PC-9 (cell line): ENCODE measurements around the gene UBIAD1. TPM values are rescaled to one million over a fixed set of nuclear protein-coding genes. Genes with fewer than 3 reads are reported as not detected.

Source experiments
- BruUV-seq: library from RNA; stranded (reverse); fragments of 400-500 nt; replicated peaks from 2 replicates; lab custom pipeline; 2021; lab: Mats Ljungman, UMichigan
- CTCF ChIA-PET: fragments of 300-600 bp; sonication (Branson Sonifier 250); formaldehyde crosslinking; loops from one replicate; lab custom pipeline; 2022; ENCODE audit warnings: antibody characterized with exemption; lab: Charles Lee
- POLR2A ChIA-PET: fragments of 300-600 bp; sonication (Branson Sonifier 250); formaldehyde crosslinking; loops from one replicate; lab custom pipeline; 2022; ENCODE audit warnings: antibody characterized with exemption; ENCODE audit not compliant: unreplicated experiment; lab: Charles Lee
- DNase-seq, 2 experiments: peaks; one replicate each; pipeline versions ENCODE4 v3.0.0 to v3.0.0-alpha.2; 2015 to 2022; ENCODE audit warnings: mixed read lengths in 1 of 2
- H2AFZ ChIP-seq: fragments of 200-600 bp; sonication (generic); 2 replicates; pipeline ENCODE4 v1.8.1; 2017; ENCODE audit warnings: antibody characterized with exemption
- H3F3A ChIP-seq: fragments of 200-600 bp; sonication (generic); 2 replicates; pipeline ENCODE4 v1.8.1; 2017; ENCODE audit warnings: antibody characterized with exemption, mild to moderate bottlenecking, low read depth; ENCODE audit not compliant: insufficient read depth
- H3K27ac ChIP-seq: fragments of 200-600 bp; sonication (generic); 2 replicates; pipeline ENCODE4 v1.6.1; 2016; ENCODE audit warnings: mixed run types
- H3K27me3 ChIP-seq: fragments of 200-600 bp; sonication (generic); 2 replicates; pipeline ENCODE4 v1.6.1; 2016; ENCODE audit warnings: low read depth, mixed run types; ENCODE audit not compliant: insufficient read depth
- H3K36me3 ChIP-seq: fragments of 200-600 bp; sonication (generic); 2 replicates; pipeline ENCODE4 v1.6.1; 2016; ENCODE audit warnings: low read depth, mixed run types
- H3K4me1 ChIP-seq: fragments of 200-600 bp; sonication (generic); replicated peaks from 2 replicates; pipeline ENCODE4 v1.6.1; 2016; ENCODE audit warnings: mixed run types; ENCODE audit not compliant: insufficient read depth
- H3K4me2 ChIP-seq: fragments of 200-600 bp; sonication (generic); 2 replicates; pipeline ENCODE4 v1.6.1; 2017; ENCODE audit warnings: mixed run types
- H3K4me3 ChIP-seq: fragments of 200-600 bp; sonication (generic); 2 replicates; pipeline ENCODE4 v1.6.1; 2016; ENCODE audit warnings: mixed run types
- H3K79me2 ChIP-seq: fragments of 200-600 bp; sonication (generic); 2 replicates; pipeline ENCODE4 v1.6.1; 2017; ENCODE audit warnings: low read depth, mixed run types
- H3K9me2 ChIP-seq: fragments of 200-600 bp; sonication (generic); 2 replicates; pipeline ENCODE4 v1.8.1; 2017; ENCODE audit warnings: mild to moderate bottlenecking; ENCODE audit not compliant: insufficient read depth
- H3K9me3 ChIP-seq: fragments of 200-600 bp; sonication (generic); 2 replicates; pipeline ENCODE4 v1.8.1; 2016; ENCODE audit warnings: low read depth; ENCODE audit not compliant: insufficient read depth
- H4K20me1 ChIP-seq: fragments of 200-600 bp; sonication (generic); 2 replicates; pipeline ENCODE4 v1.8.1; 2017; ENCODE audit not compliant: insufficient read depth
- EZH2 ChIP-seq: fragments of 200-600 bp; sonication (generic); IDR thresholded peaks from 2 replicates; pipeline ENCODE4 v1.8.0; 2017; ENCODE audit warnings: antibody characterized with exemption, low read depth
- intact Hi-C: fragments of 100-400 bp; cut with micrococcal nuclease; formaldehyde crosslinking; loops from one replicate; pipeline ENCODE4 v1.10.0; 2022; ENCODE audit not compliant: unreplicated experiment
- total RNA-seq: library from RNA; stranded (reverse); gene quantifications from 2 replicates; pipeline ENCODE4 v1.2.3, GENCODE V29; 2021
- TF ChIP-seq, protein P1 (sequence below): fragments of 200-600 bp; sonication (generic); conservative IDR thresholded peaks from 2 replicates; pipeline ENCODE4 v1.6.1; 2017; ENCODE audit warnings: mixed run types, antibody characterized with exemption, mild to moderate bottlenecking, moderate library complexity

UBIAD1 gene
- total RNA-seq, 1 experiment from 2014 or later = 11.2 TPM

DNA sequence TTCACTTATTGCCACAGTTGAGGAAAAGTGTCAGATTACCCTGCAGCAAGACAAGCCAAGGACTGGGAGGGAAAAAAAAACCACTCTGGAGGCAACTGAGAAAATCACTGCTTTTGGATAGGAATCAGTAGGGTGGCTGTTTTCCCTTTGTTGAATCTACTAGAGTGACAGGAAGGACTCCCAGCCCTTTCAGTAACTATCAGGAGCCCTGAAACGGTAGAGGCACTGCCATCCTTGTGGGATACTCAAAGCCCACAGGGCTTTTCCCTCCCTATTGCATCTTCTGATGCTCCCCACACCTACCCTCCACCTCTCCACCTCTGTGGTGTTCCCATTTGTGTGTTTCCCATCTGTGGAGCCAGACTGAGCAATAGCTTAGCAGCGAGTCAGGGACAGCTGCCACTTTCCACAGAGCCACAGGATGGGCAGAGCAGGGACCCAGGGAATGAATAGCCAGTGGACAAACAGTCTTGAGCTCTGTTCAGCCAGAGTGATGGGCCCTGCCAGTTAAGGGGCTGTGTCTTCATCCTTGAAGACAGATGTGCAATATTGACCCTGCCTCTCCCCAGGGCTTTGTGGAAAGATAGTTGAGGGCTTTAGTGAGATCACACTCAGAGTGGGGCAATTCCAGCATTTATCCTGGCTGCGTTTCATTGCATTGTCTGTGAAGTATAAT lies 13.9 kb downstream of the UBIAD1 start:
- no peaks in the 10 kb centered on the region for H3K9me2 ChIP-seq
- H3K4me3 ChIP-seq = no peak overlapping the region
- BruUV-seq = no TSS peak
- H3K27ac ChIP-seq = no peak overlapping the region
- no peaks in the 10 kb centered on the region for H3K4me1 ChIP-seq
- H3K9me3 ChIP-seq = no peaks in the 10 kb centered on the region
- intact Hi-C loops = loop anchor here (2.0 kb wide), 1 partner anchor 356 kb away; no protein-coding TSS in a partner anchor
- CTCF ChIA-PET = no interaction called here
- H3K27me3 ChIP-seq = no peaks in the 10 kb centered on the region
- TF ChIP-seq EZH2 = no peak
- TF ChIP-seq, protein P1, sequence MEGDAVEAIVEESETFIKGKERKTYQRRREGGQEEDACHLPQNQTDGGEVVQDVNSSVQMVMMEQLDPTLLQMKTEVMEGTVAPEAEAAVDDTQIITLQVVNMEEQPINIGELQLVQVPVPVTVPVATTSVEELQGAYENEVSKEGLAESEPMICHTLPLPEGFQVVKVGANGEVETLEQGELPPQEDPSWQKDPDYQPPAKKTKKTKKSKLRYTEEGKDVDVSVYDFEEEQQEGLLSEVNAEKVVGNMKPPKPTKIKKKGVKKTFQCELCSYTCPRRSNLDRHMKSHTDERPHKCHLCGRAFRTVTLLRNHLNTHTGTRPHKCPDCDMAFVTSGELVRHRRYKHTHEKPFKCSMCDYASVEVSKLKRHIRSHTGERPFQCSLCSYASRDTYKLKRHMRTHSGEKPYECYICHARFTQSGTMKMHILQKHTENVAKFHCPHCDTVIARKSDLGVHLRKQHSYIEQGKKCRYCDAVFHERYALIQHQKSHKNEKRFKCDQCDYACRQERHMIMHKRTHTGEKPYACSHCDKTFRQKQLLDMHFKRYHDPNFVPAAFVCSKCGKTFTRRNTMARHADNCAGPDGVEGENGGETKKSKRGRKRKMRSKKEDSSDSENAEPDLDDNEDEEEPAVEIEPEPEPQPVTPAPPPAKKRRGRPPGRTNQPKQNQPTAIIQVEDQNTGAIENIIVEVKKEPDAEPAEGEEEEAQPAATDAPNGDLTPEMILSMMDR = no peak
- H3K36me3 ChIP-seq = no peaks in the 10 kb centered on the region
- H3F3A ChIP-seq = no peaks in the 10 kb centered on the region
- no peak overlapping the region for H2AFZ ChIP-seq
- POLR2A ChIA-PET = no interaction called here
- no peaks in the 10 kb centered on the region for H3K79me2 ChIP-seq
- DNase-seq = no peak
- H3K4me2 ChIP-seq = no peak overlapping the region
- H4K20me1 ChIP-seq = no peaks in the 10 kb centered on the region

DNA sequence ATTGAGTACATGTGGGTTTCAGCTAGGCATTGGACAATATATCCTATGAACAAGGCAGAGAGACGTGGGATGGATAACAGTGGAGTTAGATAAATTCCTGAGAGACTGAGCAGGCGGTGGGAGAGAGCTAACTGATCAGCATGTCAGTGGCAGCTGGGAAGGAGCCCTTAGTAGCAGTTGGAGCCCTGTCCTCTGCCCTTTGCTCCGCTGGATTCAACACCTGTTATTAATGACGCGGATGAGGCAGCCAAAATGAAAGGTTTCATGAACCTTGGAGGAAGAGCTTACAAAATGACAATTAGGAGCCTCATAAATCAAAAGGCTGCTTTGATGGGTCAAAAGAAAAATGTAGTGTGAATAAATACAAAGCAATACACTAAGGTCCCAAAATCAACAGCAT lies 16.1 kb downstream of the UBIAD1 start:
- Histone ChIP-seq H3K9me3 (no peaks in the 10 kb centered on the region), H4K20me1 (no peaks in the 10 kb centered on the region), H3K4me2 (no peak overlapping the region), H3F3A (no peaks in the 10 kb centered on the region), H3K4me1 (no peaks in the 10 kb centered on the region), H3K9me2 (no peaks in the 10 kb centered on the region), H3K79me2 (no peaks in the 10 kb centered on the region), H3K27ac (no peak overlapping the region), H3K27me3 (no peaks in the 10 kb centered on the region), H3K36me3 (no peaks in the 10 kb centered on the region), H2AFZ (no peak overlapping the region), H3K4me3 (no peak overlapping the region)
- no TSS peak for BruUV-seq
- CTCF ChIA-PET = no interaction called here
- no peak for DNase-seq
- intact Hi-C loops = no loop called here
- TF ChIP-seq, protein P1 = no peak
- no peak for TF ChIP-seq EZH2
- POLR2A ChIA-PET = no interaction called here

DNA sequence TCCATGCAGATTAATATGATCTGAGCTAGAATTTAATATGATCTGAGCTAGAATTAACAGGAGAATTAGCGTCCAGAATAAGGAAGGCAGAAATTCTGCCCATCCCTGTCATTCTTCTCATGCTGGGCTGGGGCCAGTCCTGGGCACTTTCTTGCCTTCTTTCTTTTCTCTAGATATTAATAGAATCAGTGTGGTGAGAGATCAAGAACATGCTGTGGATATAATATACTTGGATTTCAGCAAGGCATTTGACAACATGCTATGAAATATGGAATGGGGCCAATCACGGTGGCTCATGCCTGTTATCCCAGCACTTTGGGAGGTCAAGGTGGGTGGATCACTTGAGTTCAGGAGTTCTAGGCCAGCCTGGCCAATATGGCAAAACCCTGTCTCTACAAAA lies 18.1 kb downstream of the UBIAD1 start:
- H3K4me2 ChIP-seq = no peak overlapping the region
- H3K79me2 ChIP-seq = no peaks in the 10 kb centered on the region
- no peaks in the 10 kb centered on the region for H3F3A ChIP-seq
- intact Hi-C loops = no loop called here
- CTCF ChIA-PET = no interaction called here
- no peaks in the 10 kb centered on the region for H3K9me2 ChIP-seq
- DNase-seq = no peak
- H3K36me3 ChIP-seq = no peaks in the 10 kb centered on the region
- BruUV-seq = no TSS peak
- no peaks in the 10 kb centered on the region for H3K4me1 ChIP-seq
- H3K4me3 ChIP-seq = no peak overlapping the region
- H3K27ac ChIP-seq = no peak overlapping the region
- H2AFZ ChIP-seq = no peak overlapping the region
- no peaks in the 10 kb centered on the region for H3K27me3 ChIP-seq
- H3K9me3 ChIP-seq = no peaks in the 10 kb centered on the region
- POLR2A ChIA-PET = no interaction called here
- H4K20me1 ChIP-seq = no peaks in the 10 kb centered on the region
- TF ChIP-seq, protein P1 = no peak
- TF ChIP-seq EZH2 = no peak
